GM23338 (cell line): ENCODE measurements around the gene SYNGR3. TPM values are rescaled to one million over a fixed set of nuclear protein-coding genes. Genes with fewer than 3 reads are reported as not detected.
"Not testable (repeated sequence)": the region's sequence is repeated elsewhere in the genome, so short reads cannot be mapped to it uniquely, and the experiment has no call there.

Experiments used
- ATAC-seq: fragments of 200-7000 bp; cut with Tn5 transposase; 3 replicates; pipeline ENCODE4 v1.9.1; 2020
- DNase-seq: peaks from one replicate; pipeline ENCODE4 v3.0.0-alpha.2; 2015; ENCODE audit warnings: low spot score
- H2AFZ ChIP-seq: fragments of 200-600 bp; sonication (generic); 2 replicates; pipeline ENCODE4 v1.8.0; 2016; ENCODE audit warnings: antibody characterized with exemption, mild to moderate bottlenecking, moderate library complexity
- H3F3A ChIP-seq: fragments of 200-600 bp; sonication (generic); replicated peaks from 2 replicates; pipeline ENCODE4 v1.8.0; 2017; ENCODE audit warnings: antibody characterized with exemption, mixed run types, low read depth
- H3K27ac ChIP-seq: fragments of 200-600 bp; sonication (generic); 2 replicates; pipeline ENCODE4 v1.6.1; 2016; ENCODE audit warnings: low read depth
- H3K27me3 ChIP-seq: fragments of 200-600 bp; sonication (generic); 2 replicates; pipeline ENCODE4 v1.8.0; 2016; ENCODE audit warnings: mild to moderate bottlenecking, mixed run types, moderate library complexity; ENCODE audit not compliant: insufficient read depth
- H3K36me3 ChIP-seq: fragments of 200-600 bp; sonication (generic); 2 replicates; pipeline ENCODE4 v1.8.0; 2016; ENCODE audit warnings: mild to moderate bottlenecking; ENCODE audit not compliant: insufficient read depth
- H3K4me1 ChIP-seq: fragments of 200-600 bp; sonication (generic); 2 replicates; pipeline ENCODE4 v1.8.0; 2016; ENCODE audit warnings: mild to moderate bottlenecking, moderate library complexity; ENCODE audit not compliant: insufficient read depth
- H3K4me2 ChIP-seq: fragments of 200-600 bp; sonication (generic); 2 replicates; pipeline ENCODE4 v1.7.1; 2017; ENCODE audit warnings: mixed run types
- H3K4me3 ChIP-seq: fragments of 200-600 bp; sonication (generic); 2 replicates; pipeline ENCODE4 v1.6.1; 2016; ENCODE audit warnings: mixed run types
- H3K79me2 ChIP-seq: fragments of 200-600 bp; sonication (generic); replicated peaks from 2 replicates; pipeline ENCODE4 v1.8.0; 2017; ENCODE audit warnings: mild to moderate bottlenecking; ENCODE audit not compliant: insufficient read depth
- H3K9me2 ChIP-seq: fragments of 200-600 bp; sonication (generic); 2 replicates; pipeline ENCODE4 v1.8.0; 2017; ENCODE audit not compliant: insufficient read depth
- H4K20me1 ChIP-seq: fragments of 200-600 bp; sonication (generic); replicated peaks from 2 replicates; pipeline ENCODE4 v1.8.0; 2017; ENCODE audit warnings: mild to moderate bottlenecking; ENCODE audit not compliant: insufficient read depth
- H3K27ac Mint-ChIP-seq: 2 replicates; pipeline ENCODE4 v1.8.0; 2020; ENCODE audit warnings: inconsistent platforms, mild to moderate bottlenecking, moderate library complexity, mixed read lengths
- H3K27me3 Mint-ChIP-seq: 3 replicates; pipeline ENCODE4 v1.8.0; 2022; ENCODE audit warnings: low read depth, mild to moderate bottlenecking, moderate library complexity, mixed read lengths, inconsistent platforms; ENCODE audit not compliant: insufficient read depth, poor library complexity
- H3K36me3 Mint-ChIP-seq: 3 replicates; pipeline ENCODE4 v1.8.0; 2021; ENCODE audit warnings: low read depth, mild to moderate bottlenecking, inconsistent platforms, moderate library complexity, mixed read lengths
- H3K4me1 Mint-ChIP-seq: 3 replicates; pipeline ENCODE4 v1.8.0; 2020; ENCODE audit warnings: mild to moderate bottlenecking, inconsistent platforms, mixed read lengths
- H3K4me3 Mint-ChIP-seq: 3 replicates; pipeline ENCODE4 v1.8.0; 2021; ENCODE audit warnings: moderate library complexity, mild to moderate bottlenecking, inconsistent platforms, mixed read lengths
- H3K9me3 Mint-ChIP-seq: 3 replicates; pipeline ENCODE4 v1.8.0; 2020; ENCODE audit warnings: moderate library complexity, mild to moderate bottlenecking, inconsistent platforms, mixed read lengths
- EZH2phosphoT487 ChIP-seq: fragments of 200-600 bp; sonication (generic); IDR thresholded peaks from one replicate; pipeline ENCODE4 v1.8.1; 2018; ENCODE audit warnings: antibody characterized with exemption; ENCODE audit not compliant: unreplicated experiment
- JUNB ChIP-seq: IDR thresholded peaks from one replicate; pipeline ENCODE4 v1.6.1; 2016; ENCODE audit warnings: antibody characterized with exemption; ENCODE audit not compliant: unreplicated experiment
- POLR2AphosphoS5 ChIP-seq: IDR thresholded peaks from 2 replicates; pipeline ENCODE4 v1.6.1; 2016; ENCODE audit warnings: antibody characterized with exemption, low read depth
- ZNF114 ChIP-seq: fragments of 250-450 bp; sonication (Bioruptor Pico); IDR thresholded peaks from 2 replicates; pipeline ENCODE4 v1.5.0; 2020; ENCODE audit warnings: mild to moderate bottlenecking, moderate library complexity
- ZNF462 ChIP-seq: fragments of 250-450 bp; sonication (Bioruptor Pico); IDR thresholded peaks from 2 replicates; pipeline ENCODE4 v1.5.0; 2020; ENCODE audit warnings: mild to moderate bottlenecking, moderate library complexity
- polyA plus RNA-seq: library from polyadenylated mRNA; unstranded; fragments of >200 nt; fragmentation: Nextera tagmentation; extraction: Ambion mirVana; gene quantifications from 2 replicates; pipeline ENCODE4 v1.2.1, GENCODE V29; 2016
- total RNA-seq: library from RNA; depleted of rRNA; stranded (reverse); fragments of >200 nt; shearing (Covaris generic); gene quantifications from 2 replicates; pipeline ENCODE4 v1.2.3, GENCODE V29; 2014

The SYNGR3 gene
- total and polyA plus RNA-seq, 2 experiments from 2014 or later, result 45.4 to 77.7 TPM

GRCh38 chr16:1961651-1962067, 28.1 kb upstream of the SYNGR3 start (continued):
- TF ChIP-seq ZNF462 (CRISPR knock-in tag) (no peak), EZH2phosphoT487 (no peak), JUNB (no peak), ZNF114 (CRISPR knock-in tag) (no peak)

- H3K9me3 Mint-ChIP-seq, H3K9me2 ChIP-seq, DNase-seq, H2AFZ ChIP-seq, ATAC-seq, H3K27me3 ChIP-seq: not testable (repeated sequence)
- Mint-ChIP-seq H3K36me3 (peaks cover 44% of the 10 kb centered on the region), H3K27me3 (peaks cover 52% of the 10 kb centered on the region), H3K27ac (peak overlapping the region; percentile 96), H3K4me1 (peaks cover 33% of the 10 kb centered on the region), H3K4me3 (peak overlapping the region; percentile 91)
- peaks cover 46% of the 10 kb centered on the region for H3K79me2 ChIP-seq
- 0 out of 2 replicates have a peak, but pooled peaks have one; percentile 5 for TF ChIP-seq POLR2AphosphoS5
- peak overlapping the region; percentile 93 for H3K27ac ChIP-seq
- peaks cover 25% of the 10 kb centered on the region for H3K36me3 ChIP-seq
- H3K4me2 ChIP-seq, result peak overlapping the region; percentile 100
- peak overlapping the region; percentile 100 for H3K4me3 ChIP-seq
- peaks cover 38% of the 10 kb centered on the region; the same call in 1 of the 2 replicates for H3K4me1 ChIP-seq
- H4K20me1 ChIP-seq, result peaks cover 27% of the 10 kb centered on the region
- peaks cover 46% of the 10 kb centered on the region for H3F3A ChIP-seq
Observed at GRCh38 chr16:1962161-1963153, 27.3 kb upstream of the SYNGR3 start.
